Activated CD4-positive, alpha-beta T cell treated with anti-CD3 and anti-CD28 coated beads, Interleukin-2, amount 50 U/mL, for 24 hours (primary cell): Measurements from ENCODE around the gene HTR2A.

ENCODE experiments used
- DNase-seq, 2 donors: peaks; one replicate each; pipeline ENCODE4 v3.0.0-alpha.2; 2020; ENCODE audit warnings: low read depth in 1 of 2, low spot score in 1 of 2

The HTR2A gene

GRCh38 chr13:46896341-46897137 is at the start of gene HTR2A:
TSS of gene HTR2A (minus strand) at chr13:46897053. CDS start at chr13:46895906, 1,147 bp downstream.
- no peak for DNase-seq

- no peak for DNase-seq
Measured at GRCh38 chr13:46936525-46936924, 39.7 kb upstream of the HTR2A start.

GRCh38 chr13:46934749-46935148 is 37.9 kb upstream of the HTR2A start:
- no peak for DNase-seq

- DNase-seq = no peak
Measured at GRCh38 chr13:46926916-46927590, 30.2 kb upstream of the HTR2A start.

- no peak for DNase-seq
Measured at GRCh38 chr13:46925486-46925885, 28.6 kb upstream of the HTR2A start.

GRCh38 chr13:46914341-46914740 is 17.5 kb upstream of the HTR2A start:
- no peak for DNase-seq

- no peak for DNase-seq
Measured at GRCh38 chr13:46913757-46914156, 16.9 kb upstream of the HTR2A start.

GRCh38 chr13:46909042-46909441 is 12.2 kb upstream of the HTR2A start:
- no peak for DNase-seq

- no peak for DNase-seq
Measured at GRCh38 chr13:46908501-46908900, 11.6 kb upstream of the HTR2A start.

GRCh38 chr13:46906405-46906804 is 9.6 kb upstream of the HTR2A start:
- no peak for DNase-seq

- no peak for DNase-seq
Measured at GRCh38 chr13:46905249-46905648, 8.4 kb upstream of the HTR2A start.

- no peak for DNase-seq
Measured at GRCh38 chr13:46903748-46904147, 6.9 kb upstream of the HTR2A start.

GRCh38 chr13:46901721-46902120 is 4.9 kb upstream of the HTR2A start:
- DNase-seq = no peak

- DNase-seq = no peak
Measured at GRCh38 chr13:46899801-46900200, 2.9 kb upstream of the HTR2A start.

GRCh38 chr13:46895381-46895780 is 1.5 kb downstream of the HTR2A start:
- DNase-seq = no peak

GRCh38 chr13:46894568-46894967 is 2.3 kb downstream of the HTR2A start:
- no peak for DNase-seq

GRCh38 chr13:46893798-46894560 is 2.9 kb downstream of the HTR2A start:
- peak; percentile 42 to 51 for DNase-seq

GRCh38 chr13:46893221-46893740 is 3.6 kb downstream of the HTR2A start:
- DNase-seq = no peak

- DNase-seq = no peak
Measured at GRCh38 chr13:46885018-46885417, 11.8 kb downstream of the HTR2A start.

- no peak for DNase-seq
Measured at GRCh38 chr13:46884531-46884930, 12.3 kb downstream of the HTR2A start.

GRCh38 chr13:46881621-46882020 is 15.2 kb downstream of the HTR2A start:
- no peak for DNase-seq

- DNase-seq = no peak
Measured at GRCh38 chr13:46874006-46874405, 22.8 kb downstream of the HTR2A start.
